B cell (primary cell): ENCODE results near the gene UPK2. TPM values are rescaled to one million over a fixed set of nuclear protein-coding genes. Genes with fewer than 3 reads are reported as not detected.

Experiments
- ATAC-seq: fragments of 200-7000 bp; cut with Tn5 transposase; one replicate; pipeline ENCODE4 v1.10.0; 2021; ENCODE audit warnings: low read depth, mild to moderate bottlenecking, moderate number of reproducible peaks, moderate library complexity
- CTCF ChIA-PET: fragments of 350-600 bp; sonication (Branson Sonifier 250); formaldehyde crosslinking; loops from one replicate; lab custom pipeline; 2021; ENCODE audit warnings: antibody characterized with exemption, inconsistent platforms; lab: Charles Lee
- POLR2A ChIA-PET: fragments of 350-600 bp; sonication (Branson Sonifier 250); formaldehyde crosslinking; loops from one replicate; lab custom pipeline; 2021; ENCODE audit warnings: antibody characterized with exemption; lab: Charles Lee
- DNase-seq: peaks from one replicate; pipeline ENCODE4 v3.0.0; 2013
- H2AFZ ChIP-seq: 2 replicates; pipeline ENCODE4 v1.6.1; 2012; ENCODE audit warnings: mild to moderate bottlenecking, low read depth, low read length; ENCODE audit not compliant: insufficient read depth, poor library complexity, severe bottlenecking
- H3K27ac ChIP-seq, 2 donors: 1 replicate in 1 of 2; 2 replicates in 1 of 2; pipeline ENCODE4 v1.5.1; 2012 to 2013; ENCODE audit warnings: low read length in 2 of 2, mild to moderate bottlenecking in 2 of 2, moderate library complexity in 1 of 2
- H3K27me3 ChIP-seq, 4 experiments: fragments of 200-600 bp in 1 of 4; sonication (generic) in 1 of 4; replicated peaks in 1 of 4; 1 replicate in 2 of 4; 2 replicates in 2 of 4; pipeline versions ENCODE4 v1.6.1 to v1.7.0; 2013 to 2016; ENCODE audit warnings: low read length in 3 of 4, mild to moderate bottlenecking in 2 of 4, mixed read lengths in 1 of 4, moderate library complexity in 1 of 4; ENCODE audit not compliant: insufficient read depth in 4 of 4, control insufficient read depth in 3 of 4; ENCODE audit errors: control extremely low read depth in 1 of 4
- H3K36me3 ChIP-seq, 2 experiments: replicated peaks in 1 of 2; 1 replicate in 1 of 2; 2 replicates in 1 of 2; pipeline versions ENCODE4 v1.6.1 to v1.7.1; 2013; ENCODE audit warnings: low read length in 1 of 2; ENCODE audit not compliant: insufficient read depth in 2 of 2, control insufficient read depth in 1 of 2; ENCODE audit errors: control extremely low read depth in 1 of 2, extremely low read depth in 1 of 2
- H3K4me1 ChIP-seq, 2 donors: fragments of 200-600 bp in 1 of 2; sonication (generic) in 1 of 2; 1 replicate in 1 of 2; 2 replicates in 1 of 2; pipeline versions ENCODE4 v1.5.1 to v1.6.1; 2013 to 2017; ENCODE audit warnings: low read length in 2 of 2; ENCODE audit not compliant: control insufficient read depth in 2 of 2, insufficient read depth in 2 of 2
- H3K4me2 ChIP-seq: replicated peaks from 2 replicates; pipeline ENCODE3; 2012; ENCODE audit warnings: mild to moderate bottlenecking, low read depth, low read length; ENCODE audit not compliant: poor library complexity, severe bottlenecking
- H3K4me3 ChIP-seq, 5 experiments: fragments of 200-600 bp in 1 of 5; sonication (generic) in 1 of 5; 1 replicate in 3 of 5; 2 replicates in 2 of 5; pipeline versions ENCODE4 v1.5.1 to v1.7.0; 2011 to 2016; ENCODE audit warnings: low read length in 4 of 5, mild to moderate bottlenecking in 4 of 5, low read depth in 2 of 5, control low read depth in 1 of 5, moderate library complexity in 1 of 5; ENCODE audit not compliant: insufficient read depth in 1 of 5; ENCODE audit errors: control extremely low read depth in 1 of 5, extremely low read depth in 1 of 5
- H3K79me2 ChIP-seq: fragments of 200-600 bp; sonication (generic); one replicate; pipeline ENCODE4 v1.6.0; 2016; ENCODE audit warnings: low read length; ENCODE audit not compliant: control insufficient read depth, insufficient read depth
- H3K9ac ChIP-seq: fragments of 200-600 bp; sonication (generic); 2 replicates; pipeline ENCODE4 v1.6.1; 2017; ENCODE audit warnings: mild to moderate bottlenecking, low read length, moderate library complexity
- H3K9me3 ChIP-seq, 3 donors: one replicate each; pipeline versions ENCODE4 v1.6.1 to v1.7.1; 2013; ENCODE audit warnings: low read length in 2 of 3; ENCODE audit not compliant: control insufficient read depth in 2 of 3, insufficient read depth in 1 of 3; ENCODE audit errors: control extremely low read depth in 1 of 3
- H4K20me1 ChIP-seq: 2 replicates; pipeline ENCODE4 v1.6.0; 2012; ENCODE audit warnings: mild to moderate bottlenecking, low read length; ENCODE audit not compliant: insufficient read depth, control insufficient read depth, poor library complexity, severe bottlenecking
- H3K27ac Mint-ChIP-seq: one replicate; pipeline ENCODE4 v1.8.0; 2021; ENCODE audit warnings: mixed read lengths
- H3K27me3 Mint-ChIP-seq: one replicate; pipeline ENCODE4 v1.8.0; 2021; ENCODE audit warnings: mixed read lengths
- H3K4me1 Mint-ChIP-seq: one replicate; pipeline ENCODE4 v1.8.0; 2021; ENCODE audit warnings: mixed read lengths
- H3K4me3 Mint-ChIP-seq: one replicate; pipeline ENCODE4 v1.8.0; 2021; ENCODE audit warnings: mixed read lengths
- H3K9me3 Mint-ChIP-seq: one replicate; pipeline ENCODE4 v1.8.0; 2022; ENCODE audit warnings: mixed read lengths; ENCODE audit not compliant: insufficient read depth
- EZH2 ChIP-seq: IDR thresholded peaks from 2 replicates; pipeline ENCODE4 v1.6.1; 2012; ENCODE audit warnings: borderline replicate concordance, low read depth, mild to moderate bottlenecking, moderate library complexity, low read length; ENCODE audit not compliant: insufficient read depth, poor library complexity, severe bottlenecking
- WGBS: methylation state at CpG from one replicate; pipeline ENCODE4 v1.1.5; 2013; ENCODE audit warnings: missing lambda C conversion rate; ENCODE audit not compliant: insufficient coverage; 5-methylcytosine and 5-hydroxymethylcytosine counted together
- intact Hi-C: fragments of 100-400 bp; cut with micrococcal nuclease; formaldehyde crosslinking; loops from one replicate; pipeline ENCODE4 v1.10.0; 2022
- polyA plus RNA-seq: library from polyadenylated mRNA; depleted of rRNA; stranded (reverse); fragments of >200 nt; gene quantifications from 2 replicates; pipeline ENCODE4 v1.2.3, GENCODE V29; 2012
- total RNA-seq, 2 donors: library from RNA; stranded (reverse); fragments of 120-200 nt in 1 of 2; gene quantifications; 1 replicate in 1 of 2; 2 replicates in 1 of 2; pipeline versions ENCODE4 v1.2.3 to v1.2.4, GENCODE V29; 2013 to 2022
- TF ChIP-seq, protein P1 (sequence below): fragments of 200-600 bp; IDR thresholded peaks from one replicate; pipeline ENCODE4 v1.8.0; 2022; ENCODE audit warnings: antibody characterized with exemption, mild to moderate bottlenecking

Gene UPK2
- total and polyA plus RNA-seq, 2 donors (not counting 1 experiment from before 2014, with no cell fraction given), result 0.43 TPM; not detected in 1

DNA sequence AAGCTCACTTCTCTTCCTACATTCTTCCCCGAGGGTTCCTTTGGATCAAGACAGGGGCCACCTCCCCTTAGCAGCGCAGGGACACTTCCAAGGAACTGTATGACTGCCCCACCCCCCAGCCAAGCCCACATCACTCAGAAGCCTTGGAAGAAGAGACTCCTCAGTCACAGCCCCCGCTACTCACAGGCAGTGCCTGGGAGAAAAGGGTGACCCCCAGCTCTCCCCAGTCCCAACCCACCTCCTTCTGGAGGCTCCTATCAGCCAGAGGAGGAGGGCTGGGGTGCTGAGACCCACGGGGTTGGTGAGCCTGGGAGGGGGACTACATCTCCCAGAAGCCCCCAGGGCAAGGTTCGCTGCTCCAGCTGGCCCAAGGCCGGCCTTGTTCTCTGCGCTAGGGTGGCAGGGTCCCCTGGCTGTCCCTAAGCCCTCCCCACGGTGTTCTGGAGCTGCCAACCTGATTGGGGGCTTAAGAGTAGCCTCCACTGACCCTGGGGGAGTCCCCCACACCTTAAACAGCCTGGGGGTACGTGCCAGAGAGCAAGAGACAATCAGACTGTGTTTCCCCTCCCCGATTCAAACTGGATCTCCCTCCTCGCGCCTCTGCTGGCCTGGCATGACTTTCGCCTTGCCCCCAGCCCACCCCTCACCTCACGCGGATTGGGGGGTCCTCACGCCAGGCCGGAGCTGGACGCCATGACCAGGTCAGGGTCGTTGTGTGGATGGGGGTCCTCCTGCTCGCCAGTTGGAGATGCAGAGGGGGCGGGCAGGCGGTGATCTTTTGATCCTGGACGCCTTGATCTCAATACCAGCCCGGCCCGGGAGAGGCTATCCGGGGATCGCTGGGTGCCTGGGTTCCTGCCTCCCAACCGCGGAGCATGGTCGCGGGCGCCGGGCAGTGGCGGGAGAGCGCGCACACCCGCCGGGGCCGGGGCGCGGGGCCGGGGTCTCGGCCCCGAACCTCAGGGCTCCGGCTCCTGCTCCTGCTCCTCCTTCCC is 31.2 kb upstream of the UPK2 start:
- H3K27ac Mint-ChIP-seq, result peak overlapping the region; percentile 80
- DNase-seq, result peak; percentile 68

More for the DNA sequence above, 31.2 kb upstream of the UPK2 start:
- CTCF ChIA-PET, result interaction anchor here (0.6 to 12.7 kb wide), 11 partner anchors 14 to 137 kb away, joined by 3 to 288 read pairs (median 5); partner anchors contain the start of genes CXCR5 and DDX6
- H3K36me3 ChIP-seq, result peaks cover 0 to 11% of the 10 kb centered on the region in 2 experiments
- peak overlapping the region; percentile 69 to 98 (median 94) for H3K4me3 ChIP-seq
- peaks cover 38% of the 10 kb centered on the region for H4K20me1 ChIP-seq
- Mint-ChIP-seq H3K27me3 (no peaks in the 10 kb centered on the region), H3K9me3 (no peaks in the 10 kb centered on the region), H3K4me3 (peak overlapping the region; percentile 90), H3K4me1 (peaks cover 68% of the 10 kb centered on the region)
- peak overlapping the region; percentile 98 for H3K4me2 ChIP-seq
- 1% methylated on average over 42 of the region's 45 CpGs for WGBS
- peaks cover 60% of the 10 kb centered on the region for H3K79me2 ChIP-seq
- H3K27ac ChIP-seq, result peak overlapping the region; percentile 44 to 78
- intact Hi-C loops, result loop anchor here (1.0 kb wide), 1 partner anchor 10 kb away; no protein-coding TSS in a partner anchor
- H3K9ac ChIP-seq, result peak overlapping the region; percentile 78
- no peak for ATAC-seq
- H3K4me1 ChIP-seq, result peaks cover 56 to 75% of the 10 kb centered on the region in 2 donors
- peak overlapping the region; percentile 65 for H2AFZ ChIP-seq
- TF ChIP-seq, protein P1, sequence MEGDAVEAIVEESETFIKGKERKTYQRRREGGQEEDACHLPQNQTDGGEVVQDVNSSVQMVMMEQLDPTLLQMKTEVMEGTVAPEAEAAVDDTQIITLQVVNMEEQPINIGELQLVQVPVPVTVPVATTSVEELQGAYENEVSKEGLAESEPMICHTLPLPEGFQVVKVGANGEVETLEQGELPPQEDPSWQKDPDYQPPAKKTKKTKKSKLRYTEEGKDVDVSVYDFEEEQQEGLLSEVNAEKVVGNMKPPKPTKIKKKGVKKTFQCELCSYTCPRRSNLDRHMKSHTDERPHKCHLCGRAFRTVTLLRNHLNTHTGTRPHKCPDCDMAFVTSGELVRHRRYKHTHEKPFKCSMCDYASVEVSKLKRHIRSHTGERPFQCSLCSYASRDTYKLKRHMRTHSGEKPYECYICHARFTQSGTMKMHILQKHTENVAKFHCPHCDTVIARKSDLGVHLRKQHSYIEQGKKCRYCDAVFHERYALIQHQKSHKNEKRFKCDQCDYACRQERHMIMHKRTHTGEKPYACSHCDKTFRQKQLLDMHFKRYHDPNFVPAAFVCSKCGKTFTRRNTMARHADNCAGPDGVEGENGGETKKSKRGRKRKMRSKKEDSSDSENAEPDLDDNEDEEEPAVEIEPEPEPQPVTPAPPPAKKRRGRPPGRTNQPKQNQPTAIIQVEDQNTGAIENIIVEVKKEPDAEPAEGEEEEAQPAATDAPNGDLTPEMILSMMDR, result no peak
- no peak for TF ChIP-seq EZH2
- no peaks in the 10 kb centered on the region for H3K9me3 ChIP-seq
- H3K27me3 ChIP-seq, result no peaks in the 10 kb centered on the region
- POLR2A ChIA-PET, result interaction anchor here (0.6 to 2.3 kb wide), 12 partner anchors 8 to 247 kb away, joined by 3 to 20 read pairs (median 4); partner anchors contain the start of gene SLC37A4
